CD4-positive, alpha-beta T cell treated with Interleukin-6 at 100 ng/mL for 8 hours (primary cell): ENCODE results near the gene VPS37C.
"Not testable (repeated sequence)": the region's sequence is repeated elsewhere in the genome, so short reads cannot be mapped to it uniquely, and the experiment has no call there.

Source experiments
- DNase-seq: peaks from one replicate; pipeline ENCODE4 v3.0.0-alpha.2; 2020; ENCODE audit warnings: mixed read lengths, low spot score

VPS37C gene

GRCh38 chr11:61174949-61175348 is 13.7 kb upstream of the VPS37C start:
- no peak for DNase-seq

GRCh38 chr11:61174273-61174672 is 13.0 kb upstream of the VPS37C start:
- DNase-seq = no peak

GRCh38 chr11:61173456-61173855 is 12.2 kb upstream of the VPS37C start:
- DNase-seq = no peak

- no peak for DNase-seq
These were observed 11.7 kb upstream of the VPS37C start for GRCh38 chr11:61172888-61173287.

- no peak for DNase-seq
These were observed 11.1 kb upstream of the VPS37C start for GRCh38 chr11:61172356-61172755.

GRCh38 chr11:61171907-61172306 is 10.7 kb upstream of the VPS37C start:
- DNase-seq = no peak

GRCh38 chr11:61170566-61170965 is 9.3 kb upstream of the VPS37C start:
- DNase-seq = no peak

- DNase-seq = no peak
These were observed 7.6 kb upstream of the VPS37C start for GRCh38 chr11:61168800-61169199.

GRCh38 chr11:61168042-61168688 is 6.9 kb upstream of the VPS37C start:
- no peak for DNase-seq

GRCh38 chr11:61166331-61166730 is 5.1 kb upstream of the VPS37C start:
- DNase-seq = not testable (repeated sequence)

GRCh38 chr11:61165785-61166184 is 4.6 kb upstream of the VPS37C start:
- not testable (repeated sequence) for DNase-seq

- DNase-seq = no peak
These were observed 3.6 kb upstream of the VPS37C start for GRCh38 chr11:61164606-61165424.

GRCh38 chr11:61163714-61164605 is 2.7 kb upstream of the VPS37C start:
- DNase-seq = no peak

GRCh38 chr11:61163021-61163420 is 1.8 kb upstream of the VPS37C start:
- no peak for DNase-seq

GRCh38 chr11:61162092-61162941 is 1.1 kb upstream of the VPS37C start:
- no peak for DNase-seq

GRCh38 chr11:61160487-61161189 is 588 bp downstream of the VPS37C start:
- DNase-seq = no peak

- DNase-seq = no peak
These were observed 2.4 kb downstream of the VPS37C start for GRCh38 chr11:61158691-61159381.

- no peak for DNase-seq
These were observed 3.5 kb downstream of the VPS37C start for GRCh38 chr11:61157743-61158142.

GRCh38 chr11:61155741-61156140 is 5.5 kb downstream of the VPS37C start:
- no peak for DNase-seq

GRCh38 chr11:61155312-61155711 is 5.9 kb downstream of the VPS37C start:
- DNase-seq = no peak
